ENCODE data around the gene DGKH.
"Not testable (repeated sequence)": the region's sequence is repeated elsewhere in the genome, so short reads cannot be mapped to it uniquely, and the experiment has no call there.

Gene DGKH

DNA sequence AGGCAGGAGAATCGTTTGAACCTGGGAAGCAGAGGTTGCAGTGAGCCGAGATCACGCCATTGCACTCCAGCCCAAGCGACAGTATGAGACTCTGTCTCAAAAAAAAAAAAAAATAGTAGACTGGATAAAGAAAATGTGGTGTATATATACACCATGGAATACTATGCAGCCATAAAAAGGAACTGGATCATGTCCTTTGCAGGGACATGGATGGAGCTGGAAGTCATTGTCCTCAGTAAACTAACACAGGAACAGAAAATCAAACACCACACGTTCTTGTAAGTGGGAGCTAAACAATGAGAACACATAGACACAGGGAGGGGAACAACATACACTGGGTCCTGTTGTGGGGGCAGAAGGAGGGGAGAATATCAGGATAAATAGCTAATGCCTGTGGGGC lies 178.3 kb downstream of the DGKH start:
- H3K9me3 Mint-ChIP-seq; H3K27me3 Mint-ChIP-seq; ATAC-seq (replicated peaks); H3K4me3 Mint-ChIP-seq; DNase-seq; H3K4me1 Mint-ChIP-seq (ENCODE audit: low read depth in 2 of 2); H3K27ac Mint-ChIP-seq: not testable (repeated sequence)
- peaks cover 21% of the 10 kb centered on the region for H3K36me3 Mint-ChIP-seq (ENCODE audit: insufficient read depth)

DNA sequence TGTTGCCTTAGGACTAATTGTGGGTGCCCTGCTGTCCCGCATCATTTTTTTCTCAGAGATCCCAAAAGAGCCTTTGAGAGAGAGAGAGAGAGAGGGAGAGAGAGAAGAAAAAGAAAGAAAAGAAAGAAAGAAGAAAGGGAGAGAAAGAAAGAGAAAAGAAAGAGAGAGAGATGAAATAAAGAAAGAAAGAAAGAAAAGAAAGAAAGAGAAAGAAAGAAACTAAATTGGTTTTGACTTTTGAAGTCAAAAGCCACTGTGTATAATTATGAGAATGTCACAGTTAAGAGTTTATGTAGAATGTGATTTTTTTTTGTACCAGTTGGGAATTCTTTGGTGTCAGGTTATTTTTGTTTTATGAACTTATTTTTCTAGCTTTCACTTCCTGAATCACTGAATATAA lies 180.1 kb downstream of the DGKH start:
- H3K36me3 Mint-ChIP-seq (ENCODE audit: insufficient read depth): peaks cover 21% of the 10 kb centered on the region
- no peaks in the 10 kb centered on the region for H3K9me3 Mint-ChIP-seq
- no peaks in the 10 kb centered on the region for H3K4me1 Mint-ChIP-seq (ENCODE audit: low read depth in 2 of 2)
- H3K4me3 Mint-ChIP-seq: no peak overlapping the region
- ATAC-seq (replicated peaks) (no peak), DNase-seq (no peak)
- H3K27me3 Mint-ChIP-seq: no peaks in the 10 kb centered on the region
- H3K27ac Mint-ChIP-seq: no peak overlapping the region

DNA sequence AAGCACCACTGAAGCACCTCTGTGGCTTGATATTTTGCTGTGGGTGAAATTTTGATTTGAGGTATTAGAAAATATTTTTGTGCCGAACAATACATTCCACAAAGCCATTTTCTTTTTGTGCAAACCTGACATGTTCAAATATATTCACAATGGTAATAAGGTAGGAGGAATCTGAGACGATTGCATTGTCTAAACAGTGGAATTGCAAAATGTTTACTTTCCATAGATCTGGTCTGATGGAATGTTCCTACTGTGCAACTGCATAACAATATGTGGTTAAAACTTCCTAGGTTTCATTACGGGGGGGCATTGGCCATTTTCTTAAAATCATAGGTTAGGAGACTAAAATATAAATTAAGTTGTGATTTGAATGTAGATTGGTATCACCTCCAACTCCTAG lies 180.8 kb downstream of the DGKH start:
- Mint-ChIP-seq H3K9me3 (no peaks in the 10 kb centered on the region), H3K4me1 (ENCODE audit: low read depth in 2 of 2) (no peaks in the 10 kb centered on the region), H3K27ac (no peak overlapping the region), H3K4me3 (no peak overlapping the region), H3K27me3 (no peaks in the 10 kb centered on the region), H3K36me3 (ENCODE audit: insufficient read depth) (peaks cover 21% of the 10 kb centered on the region)
- DNase-seq (no peak), ATAC-seq (replicated peaks) (no peak)

DNA sequence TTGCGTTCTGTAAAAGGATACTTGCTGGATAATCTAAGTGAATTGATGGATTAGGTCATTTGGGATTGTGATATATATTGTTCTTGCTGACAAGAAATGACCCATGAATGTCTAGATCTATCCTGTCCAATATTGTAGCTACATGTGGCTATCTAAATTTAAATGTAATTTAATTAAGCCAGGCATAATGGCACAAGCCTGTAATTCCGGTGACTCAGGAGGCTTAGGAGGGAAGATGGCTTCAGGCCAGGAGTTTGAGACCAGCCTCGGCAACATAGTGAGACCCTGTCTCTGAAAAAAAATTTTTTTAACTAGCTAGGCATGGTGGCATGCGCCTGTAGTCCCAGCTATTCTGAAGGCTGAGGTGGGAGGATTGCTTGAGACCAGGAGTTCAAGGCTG lies 184.2 kb downstream of the DGKH start:
- no peaks in the 10 kb centered on the region for H3K4me1 Mint-ChIP-seq (ENCODE audit: low read depth in 2 of 2)
- no peaks in the 10 kb centered on the region for H3K27me3 Mint-ChIP-seq
- H3K9me3 Mint-ChIP-seq: no peaks in the 10 kb centered on the region
- H3K4me3 Mint-ChIP-seq: no peak overlapping the region
- H3K27ac Mint-ChIP-seq: no peak overlapping the region
- DNase-seq: no peak
- no peak for ATAC-seq (replicated peaks)
- peaks cover 9% of the 10 kb centered on the region for H3K36me3 Mint-ChIP-seq (ENCODE audit: insufficient read depth)

DNA sequence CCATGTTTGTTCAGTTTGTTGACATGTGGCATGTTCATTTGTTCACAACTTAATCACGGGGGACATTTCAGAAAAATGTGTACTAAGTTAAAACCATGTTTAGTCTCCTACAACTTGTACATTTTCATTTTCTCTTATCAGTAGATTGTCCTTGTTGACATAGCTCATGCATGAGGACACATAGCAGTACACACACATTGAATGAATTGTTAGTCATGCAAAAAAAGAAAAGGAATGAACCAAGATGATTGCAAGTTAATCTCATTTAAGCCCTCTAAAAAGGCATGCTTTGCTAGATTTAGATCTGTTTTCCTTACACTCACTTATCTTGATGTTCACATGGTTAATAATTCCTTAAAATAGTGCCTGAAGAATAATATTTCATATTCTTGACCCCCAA lies 185.3 kb downstream of the DGKH start:
- no peak overlapping the region for H3K4me3 Mint-ChIP-seq
- no peak for ATAC-seq (replicated peaks)
- no peak overlapping the region for H3K27ac Mint-ChIP-seq

DNA sequence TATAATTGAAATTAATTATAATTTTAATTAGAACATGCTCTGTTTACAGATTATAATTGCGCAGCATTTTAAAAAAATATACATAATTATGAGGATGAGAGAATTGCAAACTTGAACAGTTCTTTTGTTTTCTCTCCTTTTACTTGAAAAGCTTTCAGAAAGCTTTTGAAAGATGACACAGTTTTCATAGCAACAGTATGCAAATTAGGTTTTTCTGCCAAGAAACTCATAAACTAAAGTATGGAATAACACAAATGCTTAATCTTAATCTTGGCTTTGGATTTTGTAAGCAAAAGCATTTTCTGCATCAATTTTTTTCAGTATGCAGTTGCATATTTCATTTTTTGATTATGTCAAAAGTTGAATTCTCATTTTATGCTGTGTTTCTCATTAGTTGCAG lies 190.7 kb downstream of the DGKH start:
- H3K27ac Mint-ChIP-seq: no peak overlapping the region
- no peak for ATAC-seq (replicated peaks)
- H3K4me3 Mint-ChIP-seq: no peak overlapping the region
- H3K9me3 Mint-ChIP-seq: no peaks in the 10 kb centered on the region
- no peaks in the 10 kb centered on the region for H3K36me3 Mint-ChIP-seq (ENCODE audit: insufficient read depth)
- no peak for DNase-seq
- H3K4me1 Mint-ChIP-seq (ENCODE audit: low read depth in 2 of 2): no peaks in the 10 kb centered on the region
- no peaks in the 10 kb centered on the region for H3K27me3 Mint-ChIP-seq

More for the DNA sequence above, 185.3 kb downstream of the DGKH start:
- peaks cover 9% of the 10 kb centered on the region for H3K36me3 Mint-ChIP-seq (ENCODE audit: insufficient read depth)
- H3K27me3 Mint-ChIP-seq: no peaks in the 10 kb centered on the region
- no peaks in the 10 kb centered on the region for H3K4me1 Mint-ChIP-seq (ENCODE audit: low read depth in 2 of 2)
- DNase-seq: no peak
- H3K9me3 Mint-ChIP-seq: no peaks in the 10 kb centered on the region

DNA sequence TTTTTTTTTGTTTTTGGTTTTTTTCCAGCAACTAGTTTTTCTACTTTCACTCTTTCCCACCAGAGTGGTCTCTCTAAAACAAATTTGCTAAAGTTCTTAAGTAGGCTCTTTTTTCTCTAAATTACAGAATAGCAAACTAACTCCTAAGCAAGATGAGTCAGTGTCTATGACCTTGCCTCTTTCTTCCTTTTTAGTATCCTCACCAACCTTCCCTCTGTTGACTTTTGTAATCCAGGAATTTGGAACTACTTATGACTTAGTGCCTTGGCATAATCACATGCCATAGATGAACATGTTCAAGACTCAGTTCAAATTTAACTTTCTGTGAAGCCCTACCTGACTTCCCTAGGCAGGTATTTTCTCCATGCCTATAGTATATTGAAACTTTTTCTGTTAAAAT lies 191.2 kb downstream of the DGKH start:
- H3K27ac Mint-ChIP-seq: no peak overlapping the region
- no peak overlapping the region for H3K4me3 Mint-ChIP-seq
- H3K27me3 Mint-ChIP-seq: no peaks in the 10 kb centered on the region

DNA sequence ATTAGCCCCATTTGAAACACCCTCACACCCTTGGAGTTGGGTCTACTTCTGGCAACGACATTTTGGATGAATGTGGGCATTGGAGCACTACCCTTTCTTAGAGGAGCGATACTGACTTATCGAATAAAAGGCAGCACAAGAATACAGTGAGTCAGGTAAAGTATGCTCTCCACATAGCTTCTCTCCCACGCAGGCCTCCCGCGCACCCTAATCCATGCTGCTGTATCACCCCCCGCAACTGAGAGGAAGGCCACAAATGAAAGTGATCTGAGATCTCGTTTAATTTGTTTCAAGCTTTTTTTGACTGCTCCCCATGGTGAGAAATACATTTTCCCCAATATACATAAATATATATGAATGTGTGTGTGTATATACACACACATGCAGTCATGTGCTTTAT lies 198.1 kb downstream of the DGKH start:
- Mint-ChIP-seq H3K4me1 (ENCODE audit: low read depth in 2 of 2) (no peaks in the 10 kb centered on the region), H3K27ac (no peak overlapping the region), H3K36me3 (ENCODE audit: insufficient read depth) (no peaks in the 10 kb centered on the region), H3K9me3 (no peaks in the 10 kb centered on the region), H3K27me3 (peaks cover 0 to 5% of the 10 kb centered on the region in 2 donors), H3K4me3 (no peak overlapping the region)
- no peak for DNase-seq
- no peak for ATAC-seq (replicated peaks)

More for the DNA sequence above, 191.2 kb downstream of the DGKH start:
- no peaks in the 10 kb centered on the region for H3K4me1 Mint-ChIP-seq (ENCODE audit: low read depth in 2 of 2)
- H3K9me3 Mint-ChIP-seq: no peaks in the 10 kb centered on the region
- DNase-seq: no peak
- no peaks in the 10 kb centered on the region for H3K36me3 Mint-ChIP-seq (ENCODE audit: insufficient read depth)
- ATAC-seq (replicated peaks): no peak

DNA sequence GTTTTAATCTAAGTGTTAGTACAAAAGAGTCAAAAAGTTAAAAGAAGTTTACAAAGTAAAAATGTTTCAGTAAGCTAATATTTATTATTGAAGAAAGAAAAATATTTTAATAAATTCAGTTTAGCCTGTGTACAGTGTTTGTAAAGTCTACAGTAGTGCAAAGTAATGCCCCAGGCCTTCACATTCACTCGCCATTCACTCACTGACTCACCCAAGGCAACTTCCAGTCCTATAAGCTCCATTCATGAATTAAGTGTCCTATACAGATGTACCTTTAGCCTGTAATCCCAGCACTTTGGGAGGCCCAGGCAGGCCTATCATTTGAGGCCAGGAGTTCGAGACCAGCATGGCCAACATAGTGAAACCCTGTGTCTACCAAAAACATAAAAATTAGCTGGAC lies 199.4 kb downstream of the DGKH start:
- DNase-seq (no peak), ATAC-seq (replicated peaks) (no peak)
- H3K27ac Mint-ChIP-seq: no peak overlapping the region
- no peaks in the 10 kb centered on the region for H3K36me3 Mint-ChIP-seq (ENCODE audit: insufficient read depth)
- no peaks in the 10 kb centered on the region for H3K4me1 Mint-ChIP-seq (ENCODE audit: low read depth in 2 of 2)
- H3K27me3 Mint-ChIP-seq: peaks cover 0 to 11% of the 10 kb centered on the region in 2 donors
- H3K9me3 Mint-ChIP-seq: no peaks in the 10 kb centered on the region
- no peak overlapping the region for H3K4me3 Mint-ChIP-seq

DNA sequence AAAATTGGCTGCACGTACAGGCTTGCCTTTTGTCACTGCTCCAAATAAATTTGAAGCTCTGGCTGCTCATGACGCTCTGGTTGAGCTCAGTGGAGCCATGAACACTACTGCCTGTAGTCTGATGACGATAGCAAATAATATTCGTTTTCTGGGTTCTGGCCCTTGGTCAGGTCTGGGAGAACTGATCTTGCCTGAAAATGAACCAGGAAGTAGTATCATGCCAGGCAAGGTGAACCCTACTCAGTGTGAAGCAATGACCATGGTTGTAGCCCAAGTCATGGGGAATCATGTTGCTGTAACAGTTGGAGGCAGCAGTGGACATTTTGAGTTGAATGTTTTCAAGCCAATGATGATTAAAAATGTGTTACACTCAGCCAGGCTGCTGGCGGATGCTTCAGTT lies 207.4 kb downstream of the DGKH start:
- ATAC-seq (replicated peaks) (no peak), DNase-seq (no peak)
- Mint-ChIP-seq H3K4me3 (no peak overlapping the region), H3K9me3 (no peaks in the 10 kb centered on the region), H3K27ac (no peak overlapping the region), H3K4me1 (ENCODE audit: low read depth in 2 of 2) (no peaks in the 10 kb centered on the region), H3K27me3 (peaks cover 11 to 28% of the 10 kb centered on the region in 2 donors), H3K36me3 (ENCODE audit: insufficient read depth) (no peaks in the 10 kb centered on the region)

DNA sequence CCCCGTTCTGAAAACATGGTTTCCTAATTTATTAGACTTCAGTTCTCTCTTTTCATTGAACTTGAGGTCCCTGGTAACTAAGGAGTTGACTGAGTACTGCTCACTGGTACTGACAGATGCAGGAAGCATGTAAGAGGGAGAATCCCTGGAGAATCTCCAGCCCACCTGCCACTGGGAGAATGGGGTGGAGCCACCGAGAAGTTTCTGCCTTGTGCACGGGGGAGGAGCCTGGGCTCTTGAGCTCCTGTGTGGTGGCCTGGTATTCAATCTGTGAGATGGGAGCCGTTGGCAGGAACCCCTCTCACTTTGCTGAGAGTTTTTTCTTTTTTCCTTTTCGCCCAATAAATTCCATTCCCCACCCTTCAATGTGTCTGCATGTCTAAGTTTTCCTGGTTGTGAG lies 210.3 kb downstream of the DGKH start:
- Mint-ChIP-seq H3K9me3 (no peaks in the 10 kb centered on the region), H3K4me3 (no peak overlapping the region), H3K27ac (no peak overlapping the region), H3K27me3 (peaks cover 16 to 32% of the 10 kb centered on the region in 2 donors), H3K36me3 (ENCODE audit: insufficient read depth) (no peaks in the 10 kb centered on the region), H3K4me1 (ENCODE audit: low read depth in 2 of 2) (no peaks in the 10 kb centered on the region)
- ATAC-seq (replicated peaks) (no peak), DNase-seq (no peak)

DNA sequence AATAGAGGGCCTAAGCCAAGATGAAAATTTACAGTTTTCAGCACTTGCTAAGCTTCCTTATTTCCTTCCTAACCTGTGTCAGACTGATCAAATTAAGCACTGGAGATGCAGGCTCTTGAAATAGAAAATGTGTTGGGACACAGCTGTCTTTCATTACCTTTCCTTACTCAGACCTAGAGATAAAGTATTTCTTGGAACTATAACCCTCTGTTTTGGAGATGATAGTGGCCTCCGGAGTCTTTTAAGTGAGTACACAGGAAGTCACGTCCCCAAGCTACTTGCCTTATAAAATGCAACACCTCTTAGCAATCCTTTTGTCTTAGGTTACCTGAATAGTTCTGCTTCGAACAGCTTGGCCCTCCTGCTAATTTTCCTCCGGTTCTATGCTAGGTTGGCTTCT lies 211.1 kb downstream of the DGKH start:
- DNase-seq (no peak), ATAC-seq (replicated peaks) (no peak)
- Mint-ChIP-seq H3K27ac (no peak overlapping the region), H3K9me3 (no peaks in the 10 kb centered on the region), H3K4me3 (no peak overlapping the region), H3K27me3 (peaks cover 16 to 32% of the 10 kb centered on the region in 2 donors), H3K36me3 (ENCODE audit: insufficient read depth) (no peaks in the 10 kb centered on the region), H3K4me1 (ENCODE audit: low read depth in 2 of 2) (no peaks in the 10 kb centered on the region)

DNA sequence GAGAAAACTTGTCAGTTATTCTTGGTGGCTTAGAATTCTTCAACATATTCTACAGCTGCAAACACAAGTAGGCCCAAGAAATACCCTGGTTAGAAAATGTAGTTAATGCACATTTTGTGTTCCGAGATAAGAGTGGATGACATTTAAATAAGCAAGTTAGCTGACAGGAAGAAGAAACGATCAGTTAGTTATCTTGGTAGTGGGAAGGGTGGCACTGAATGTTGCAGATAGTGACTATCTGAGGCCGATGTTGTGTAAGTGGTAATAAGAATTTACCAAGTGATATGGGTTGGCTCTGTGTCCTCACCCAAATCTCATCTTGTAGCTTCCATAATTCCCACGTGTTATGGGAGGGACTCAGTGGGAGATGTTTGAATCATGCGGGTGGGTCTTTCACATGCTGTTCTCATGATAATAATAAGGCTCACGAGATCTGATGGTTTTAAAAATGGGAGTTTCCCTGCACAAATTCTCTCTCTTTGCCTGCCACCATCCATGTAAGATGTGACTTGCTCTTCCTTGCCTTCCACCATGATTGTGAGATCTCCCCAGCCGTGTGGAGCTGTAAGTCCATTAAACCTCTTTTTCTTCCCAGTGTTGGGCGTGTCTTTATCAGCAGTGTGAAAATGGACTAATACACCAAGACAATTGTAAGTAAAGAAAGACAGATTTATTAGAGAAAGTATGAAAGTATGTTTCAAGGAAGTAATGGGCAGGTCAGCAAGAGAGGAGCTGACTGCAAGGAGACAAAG lies 212.6 kb downstream of the DGKH start:
- DNase-seq (no peak), ATAC-seq (replicated peaks) (no peak)
- Mint-ChIP-seq H3K9me3 (no peaks in the 10 kb centered on the region), H3K27me3 (peaks cover 16 to 32% of the 10 kb centered on the region in 2 donors), H3K4me1 (ENCODE audit: low read depth in 2 of 2) (no peaks in the 10 kb centered on the region), H3K36me3 (ENCODE audit: insufficient read depth) (no peaks in the 10 kb centered on the region), H3K4me3 (no peak overlapping the region), H3K27ac (no peak overlapping the region)

DNA sequence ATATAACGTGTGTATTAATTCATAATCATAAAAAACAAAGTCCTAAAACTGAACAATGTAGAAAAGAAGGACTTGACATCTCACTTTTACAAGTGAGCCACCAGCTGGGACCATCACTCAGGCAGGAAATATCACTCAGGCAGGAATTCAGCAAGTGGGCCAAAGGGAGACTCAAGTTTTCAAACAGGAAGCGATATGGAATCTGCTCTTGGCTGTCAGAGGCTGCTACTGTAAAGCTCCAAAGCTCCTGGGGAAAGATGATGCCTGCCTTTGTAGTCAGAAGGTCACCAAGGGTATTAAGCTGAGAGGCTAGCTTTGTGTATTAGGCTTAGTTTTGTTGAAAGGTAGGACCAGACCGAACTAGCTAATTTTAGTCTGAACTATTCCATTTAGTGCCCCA lies 218.0 kb downstream of the DGKH start:
- H3K27me3 Mint-ChIP-seq: peaks cover 4 to 21% of the 10 kb centered on the region in 2 donors
- peaks cover 12 to 14% of the 10 kb centered on the region in 2 donors for H3K4me1 Mint-ChIP-seq (ENCODE audit: low read depth in 2 of 2)
- H3K27ac Mint-ChIP-seq: no peak overlapping the region
- no peak overlapping the region for H3K4me3 Mint-ChIP-seq
- ATAC-seq (replicated peaks) (no peak), DNase-seq (no peak)
- H3K9me3 Mint-ChIP-seq: no peaks in the 10 kb centered on the region
- peaks cover 5% of the 10 kb centered on the region for H3K36me3 Mint-ChIP-seq (ENCODE audit: insufficient read depth)
